Measurements from ENCODE around the gene PCDHGA5. TPM values are rescaled to one million over a fixed set of nuclear protein-coding genes. Genes with fewer than 3 reads are reported as not detected.
"Not testable (repeated sequence)": the region's sequence is repeated elsewhere in the genome, so short reads cannot be mapped to it uniquely, and the experiment has no call there.

The PCDHGA5 gene
- total and polyA plus RNA-seq, 2 donors, result 2.6 to 7.0 TPM

DNA sequence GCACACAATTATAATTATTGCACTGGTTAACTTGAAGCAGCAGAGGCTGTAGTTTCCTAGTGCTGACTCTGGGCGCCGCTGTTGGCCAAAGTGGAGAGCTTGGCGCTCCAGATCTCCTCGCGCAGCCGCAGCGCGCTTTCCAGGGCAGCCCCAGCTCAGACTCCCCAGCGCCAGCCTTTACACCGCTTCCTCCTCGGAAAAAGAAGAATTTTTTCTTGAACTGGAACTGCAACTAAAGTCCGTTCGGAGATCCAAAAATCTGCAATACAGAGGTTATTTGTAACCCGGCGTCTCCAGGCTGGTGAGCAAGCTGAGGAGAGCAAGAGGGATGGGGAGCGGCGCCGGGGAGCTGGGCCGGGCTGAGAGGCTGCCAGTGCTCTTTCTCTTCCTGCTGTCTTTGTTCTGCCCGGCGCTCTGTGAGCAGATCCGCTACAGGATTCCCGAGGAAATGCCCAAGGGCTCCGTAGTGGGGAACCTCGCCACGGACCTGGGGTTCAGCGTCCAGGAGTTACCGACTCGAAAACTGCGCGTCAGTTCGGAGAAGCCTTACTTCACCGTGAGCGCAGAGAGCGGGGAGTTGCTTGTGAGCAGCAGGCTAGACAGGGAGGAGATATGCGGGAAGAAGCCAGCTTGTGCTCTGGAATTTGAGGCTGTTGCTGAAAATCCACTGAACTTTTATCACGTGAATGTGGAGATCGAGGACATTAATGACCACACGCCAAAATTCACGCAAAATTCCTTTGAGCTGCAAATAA lies 23.8 kb downstream of the PCDHGA5 start, which contains the start of gene PCDHGB4:
Gene PCDHGB4 (plus strand): TSS at position 142 of the 755 bp plus-strand sequence. CDS start 187 bp downstream, at position 329.
- peak within 1 kb of the TSS; percentile 23 for H3K4me3 ChIP-seq (ENCODE audit: low read depth, low read length)
- not testable (repeated sequence) for H3K27ac ChIP-seq (ENCODE audit: low read depth); H3K36me3 ChIP-seq (ENCODE audit: insufficient read depth); DNase-seq (ENCODE audit: extremely low spot score); H3K4me1 ChIP-seq (ENCODE audit: insufficient read depth)
- 9% methylated on average over 19 of the region's 40 CpGs for WGBS

DNA sequence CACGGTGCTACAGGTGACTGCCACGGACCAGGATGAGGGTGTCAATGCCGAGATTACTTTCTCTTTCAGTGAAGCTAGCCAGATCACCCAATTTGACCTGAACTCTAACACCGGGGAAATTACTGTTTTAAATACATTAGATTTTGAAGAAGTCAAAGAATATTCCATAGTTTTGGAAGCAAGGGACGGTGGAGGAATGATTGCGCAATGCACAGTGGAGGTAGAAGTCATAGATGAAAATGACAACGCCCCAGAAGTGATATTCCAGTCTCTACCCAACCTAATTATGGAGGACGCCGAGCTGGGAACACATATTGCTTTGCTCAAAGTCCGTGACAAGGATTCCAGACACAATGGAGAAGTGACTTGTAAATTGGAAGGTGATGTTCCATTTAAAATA lies 24.7 kb downstream of the PCDHGA5 start:
- WGBS, result 46% methylated on average over 10 of the region's 10 CpGs
- DNase-seq (ENCODE audit: extremely low spot score), result no peak
- Histone ChIP-seq H3K4me3 (ENCODE audit: low read depth, low read length) (no peak overlapping the region), H3K4me1 (ENCODE audit: insufficient read depth) (no peaks in the 10 kb centered on the region), H3K27ac (ENCODE audit: low read depth) (no peak overlapping the region), H3K36me3 (ENCODE audit: insufficient read depth) (no peaks in the 10 kb centered on the region)

DNA sequence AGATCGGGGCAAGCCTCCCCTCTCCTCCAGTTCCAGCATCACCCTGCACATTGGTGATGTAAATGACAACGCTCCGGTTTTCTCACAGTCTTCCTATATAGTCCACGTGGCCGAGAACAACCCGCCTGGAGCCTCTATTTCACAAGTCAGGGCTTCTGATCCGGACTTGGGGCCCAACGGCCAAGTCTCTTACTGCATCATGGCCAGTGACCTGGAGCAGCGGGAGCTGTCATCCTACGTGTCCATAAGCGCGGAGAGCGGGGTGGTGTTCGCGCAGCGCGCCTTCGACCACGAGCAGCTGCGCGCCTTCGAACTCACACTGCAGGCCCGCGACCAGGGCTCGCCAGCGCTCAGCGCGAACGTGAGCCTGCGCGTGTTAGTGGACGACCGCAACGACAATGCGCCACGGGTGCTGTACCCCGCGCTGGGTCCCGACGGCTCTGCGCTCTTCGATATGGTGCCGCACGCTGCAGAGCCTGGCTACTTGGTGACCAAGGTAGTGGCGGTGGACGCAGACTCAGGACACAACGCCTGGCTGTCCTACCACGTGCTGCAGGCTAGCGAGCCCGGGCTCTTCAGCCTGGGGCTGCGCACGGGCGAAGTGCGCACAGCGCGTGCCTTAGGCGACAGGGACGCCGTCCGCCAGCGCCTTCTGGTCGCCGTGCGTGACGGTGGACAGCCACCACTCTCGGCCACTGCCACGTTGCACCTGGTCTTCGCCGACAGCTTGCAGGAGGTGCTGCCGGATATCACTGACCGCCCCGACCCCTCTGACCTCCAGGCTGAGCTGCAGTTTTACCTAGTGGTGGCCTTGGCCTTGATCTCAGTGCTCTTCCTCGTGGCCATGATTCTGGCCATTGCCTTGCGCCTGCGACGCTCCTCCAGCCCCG lies 25.4 kb downstream of the PCDHGA5 start:
- 33% methylated on average over 77 of the region's 77 CpGs for WGBS
- Histone ChIP-seq H3K4me1 (ENCODE audit: insufficient read depth) (no peaks in the 10 kb centered on the region), H3K4me3 (ENCODE audit: low read depth, low read length) (no peak overlapping the region), H3K36me3 (ENCODE audit: insufficient read depth) (no peaks in the 10 kb centered on the region), H3K27ac (ENCODE audit: low read depth) (no peak overlapping the region)
- DNase-seq (ENCODE audit: extremely low spot score), result no peak

DNA sequence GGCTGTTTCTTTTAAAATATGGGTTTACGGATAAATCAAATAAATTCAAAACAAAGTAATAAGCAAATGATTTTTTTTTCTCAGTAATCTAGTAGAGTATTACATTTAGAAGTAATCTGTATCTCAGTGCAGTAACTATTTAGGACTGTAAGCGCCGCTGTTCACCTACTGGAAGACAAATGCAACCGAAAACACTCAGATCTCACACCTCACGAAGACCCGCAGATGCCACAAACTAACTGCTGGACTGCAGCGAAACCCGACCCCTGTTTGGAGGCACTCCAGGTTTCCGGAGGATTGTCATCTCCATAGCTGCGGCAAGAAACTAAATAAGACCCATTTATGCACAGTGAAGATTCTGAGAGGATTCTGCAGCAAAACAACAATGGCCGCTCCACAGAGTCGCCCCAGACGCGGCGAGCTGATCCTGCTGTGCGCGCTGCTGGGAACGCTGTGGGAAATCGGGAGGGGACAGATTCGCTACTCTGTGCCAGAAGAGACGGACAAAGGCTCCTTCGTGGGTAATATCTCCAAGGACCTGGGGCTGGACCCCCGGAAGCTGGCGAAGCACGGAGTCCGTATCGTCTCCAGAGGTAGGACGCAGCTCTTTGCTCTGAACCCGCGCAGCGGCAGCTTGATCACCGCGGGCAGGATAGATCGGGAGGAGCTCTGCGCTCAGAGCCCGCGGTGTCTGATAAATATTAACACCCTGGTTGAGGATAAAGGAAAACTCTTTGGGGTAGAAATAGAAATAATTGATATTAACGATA lies 28.7 kb downstream of the PCDHGA5 start, which contains the start of gene PCDHGA8:
Gene PCDHGA8 (plus strand): TSS at position 205 of the 770 bp plus-strand sequence. CDS start 181 bp downstream, at position 386.
- no peak within 1 kb of the TSS for H3K27ac ChIP-seq (ENCODE audit: low read depth)
- H3K4me1 ChIP-seq (ENCODE audit: insufficient read depth), result no peaks in the 10 kb centered on the region
- DNase-seq (ENCODE audit: extremely low spot score), result no peak
- no peaks in the 10 kb centered on the region for H3K36me3 ChIP-seq (ENCODE audit: insufficient read depth)
- no peak within 1 kb of the TSS for H3K4me3 ChIP-seq (ENCODE audit: low read depth, low read length)
- WGBS, result 25% methylated on average over 38 of the region's 38 CpGs

DNA sequence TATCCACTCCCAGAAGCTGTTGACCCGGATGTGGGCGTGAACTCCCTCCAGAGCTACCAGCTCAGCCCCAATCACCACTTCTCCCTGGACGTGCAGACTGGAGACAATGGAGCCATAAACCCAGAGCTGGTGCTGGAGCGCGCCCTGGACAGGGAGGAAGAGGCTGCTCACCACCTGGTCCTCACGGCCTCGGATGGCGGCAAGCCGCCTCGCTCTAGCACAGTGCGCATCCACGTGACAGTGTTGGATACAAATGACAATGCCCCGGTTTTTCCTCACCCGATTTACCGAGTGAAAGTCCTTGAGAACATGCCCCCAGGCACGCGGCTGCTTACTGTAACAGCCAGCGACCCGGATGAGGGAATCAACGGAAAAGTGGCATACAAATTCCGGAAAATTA lies 29.3 kb downstream of the PCDHGA5 start:
- 32% methylated on average over 21 of the region's 21 CpGs for WGBS
- Histone ChIP-seq H3K36me3 (ENCODE audit: insufficient read depth) (no peaks in the 10 kb centered on the region), H3K4me1 (ENCODE audit: insufficient read depth) (no peaks in the 10 kb centered on the region), H3K27ac (ENCODE audit: low read depth) (no peak overlapping the region), H3K4me3 (ENCODE audit: low read depth, low read length) (no peak overlapping the region)
- DNase-seq (ENCODE audit: extremely low spot score), result no peak

DNA sequence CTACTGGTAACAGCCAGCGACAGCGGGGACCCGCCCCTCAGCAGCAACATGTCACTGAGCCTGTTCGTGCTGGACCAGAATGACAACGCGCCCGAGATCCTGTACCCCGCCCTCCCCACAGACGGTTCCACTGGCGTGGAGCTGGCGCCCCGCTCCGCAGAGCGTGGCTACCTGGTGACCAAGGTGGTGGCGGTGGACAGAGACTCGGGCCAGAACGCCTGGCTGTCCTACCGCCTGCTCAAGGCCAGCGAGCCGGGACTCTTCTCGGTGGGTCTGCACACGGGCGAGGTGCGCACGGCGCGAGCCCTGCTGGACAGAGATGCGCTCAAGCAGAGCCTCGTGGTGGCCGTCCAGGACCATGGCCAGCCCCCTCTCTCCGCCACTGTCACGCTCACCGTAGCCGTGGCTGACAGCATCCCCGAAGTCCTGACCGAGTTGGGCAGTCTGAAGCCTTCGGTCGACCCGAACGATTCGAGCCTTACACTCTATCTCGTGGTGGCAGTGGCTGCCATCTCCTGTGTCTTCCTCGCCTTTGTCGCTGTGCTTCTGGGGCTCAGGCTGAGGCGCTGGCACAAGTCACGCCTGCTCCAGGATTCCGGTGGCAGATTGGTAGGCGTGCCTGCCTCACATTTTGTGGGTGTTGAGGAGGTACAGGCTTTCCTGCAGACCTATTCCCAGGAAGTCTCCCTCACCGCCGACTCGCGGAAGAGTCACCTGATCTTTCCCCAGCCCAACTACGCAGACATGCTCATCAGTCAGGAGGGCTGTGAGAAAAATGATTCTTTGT lies 30.6 kb downstream of the PCDHGA5 start:
- not testable (repeated sequence) for H3K4me1 ChIP-seq (ENCODE audit: insufficient read depth); H3K4me3 ChIP-seq (ENCODE audit: low read depth, low read length); H3K27ac ChIP-seq (ENCODE audit: low read depth); H3K36me3 ChIP-seq (ENCODE audit: insufficient read depth); DNase-seq (ENCODE audit: extremely low spot score)
- WGBS, result 37% methylated on average over 43 of the region's 53 CpGs

DNA sequence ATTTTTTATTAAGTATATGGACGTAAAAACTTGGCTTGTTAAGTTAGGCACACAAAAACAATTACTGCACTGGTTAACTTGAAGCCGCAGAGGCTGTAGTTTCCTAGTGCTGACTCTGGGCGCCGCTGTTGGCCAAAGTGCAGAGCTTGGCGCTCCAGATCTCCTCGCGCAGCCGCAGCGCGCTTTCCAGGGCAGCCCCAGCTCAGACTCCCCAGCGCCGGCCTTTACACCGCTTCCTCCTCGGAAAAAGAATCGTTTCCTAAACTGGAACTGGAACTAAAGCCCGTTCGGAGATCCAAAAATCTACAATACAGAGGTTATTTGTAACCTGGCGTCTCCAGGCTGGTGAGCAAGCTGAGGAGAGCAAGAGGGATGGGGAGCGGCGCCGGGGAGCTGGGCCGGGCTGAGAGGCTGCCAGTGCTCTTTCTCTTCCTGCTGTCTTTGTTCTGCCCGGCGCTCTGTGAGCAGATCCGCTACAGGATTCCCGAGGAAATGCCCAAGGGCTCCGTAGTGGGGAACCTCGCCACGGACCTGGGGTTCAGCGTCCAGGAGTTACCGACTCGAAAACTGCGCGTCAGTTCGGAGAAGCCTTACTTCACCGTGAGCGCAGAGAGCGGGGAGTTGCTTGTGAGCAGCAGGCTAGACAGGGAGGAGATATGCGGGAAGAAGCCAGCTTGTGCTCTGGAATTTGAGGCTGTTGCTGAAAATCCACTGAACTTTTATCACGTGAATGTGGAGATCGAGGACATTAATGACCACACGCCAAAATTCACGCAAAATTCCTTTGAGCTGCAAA lies 34.0 kb downstream of the PCDHGA5 start, which contains the start of gene PCDHGB5:
Gene PCDHGB5 (plus strand): TSS at position 192 of the 796 bp plus-strand sequence. CDS start 181 bp downstream, at position 373.
- 7% methylated on average over 25 of the region's 43 CpGs for WGBS
- not testable (repeated sequence) for DNase-seq (ENCODE audit: extremely low spot score); H3K27ac ChIP-seq (ENCODE audit: low read depth); H3K36me3 ChIP-seq (ENCODE audit: insufficient read depth); H3K4me1 ChIP-seq (ENCODE audit: insufficient read depth)
- H3K4me3 ChIP-seq (ENCODE audit: low read depth, low read length), result peak within 1 kb of the TSS; percentile 6

DNA sequence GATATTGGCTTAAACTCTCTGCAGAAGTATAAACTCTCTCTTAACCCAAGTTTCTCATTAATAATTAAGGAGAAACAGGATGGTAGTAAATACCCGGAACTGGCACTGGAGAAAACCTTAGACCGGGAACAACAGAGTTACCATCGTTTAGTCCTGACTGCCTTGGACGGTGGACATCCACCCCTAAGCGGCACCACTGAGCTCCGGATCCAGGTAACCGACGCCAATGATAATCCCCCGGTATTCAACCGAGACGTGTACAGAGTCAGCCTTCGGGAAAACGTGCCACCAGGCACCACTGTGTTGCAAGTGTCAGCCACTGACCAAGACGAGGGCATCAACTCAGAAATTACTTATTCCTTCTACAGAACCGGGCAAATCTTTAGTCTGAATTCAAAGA lies 34.6 kb downstream of the PCDHGA5 start:
- WGBS, result 27% methylated on average over 15 of the region's 15 CpGs
- DNase-seq (ENCODE audit: extremely low spot score), result no peak
- no peaks in the 10 kb centered on the region for H3K36me3 ChIP-seq (ENCODE audit: insufficient read depth)
- no peaks in the 10 kb centered on the region for H3K4me1 ChIP-seq (ENCODE audit: insufficient read depth)
- H3K4me3 ChIP-seq (ENCODE audit: low read depth, low read length), result peak overlapping the region; percentile 6
- H3K27ac ChIP-seq (ENCODE audit: low read depth), result no peak overlapping the region

DNA sequence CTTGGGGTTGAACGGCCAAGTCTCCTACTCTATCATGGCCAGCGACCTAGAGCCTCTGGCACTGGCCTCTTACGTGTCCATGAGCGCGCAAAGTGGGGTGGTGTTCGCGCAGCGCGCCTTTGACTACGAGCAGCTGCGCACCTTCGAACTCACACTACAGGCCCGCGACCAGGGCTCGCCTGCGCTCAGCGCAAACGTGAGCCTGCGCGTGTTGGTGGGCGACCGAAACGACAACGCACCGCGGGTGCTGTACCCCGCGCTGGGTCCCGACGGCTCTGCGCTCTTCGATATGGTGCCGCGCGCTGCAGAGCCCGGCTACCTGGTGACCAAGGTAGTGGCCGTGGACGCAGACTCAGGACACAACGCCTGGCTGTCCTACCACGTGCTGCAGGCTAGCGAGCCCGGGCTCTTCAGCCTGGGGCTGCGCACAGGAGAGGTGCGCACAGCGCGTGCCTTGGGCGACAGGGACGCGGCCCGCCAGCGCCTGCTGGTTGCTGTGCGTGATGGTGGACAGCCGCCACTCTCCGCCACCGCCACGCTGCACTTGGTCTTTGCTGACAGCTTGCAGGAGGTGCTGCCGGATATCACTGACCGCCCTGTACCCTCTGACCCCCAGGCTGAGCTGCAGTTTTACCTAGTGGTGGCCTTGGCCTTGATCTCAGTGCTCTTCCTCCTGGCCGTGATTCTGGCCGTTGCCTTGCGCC lies 35.7 kb downstream of the PCDHGA5 start:
- H3K27ac ChIP-seq (ENCODE audit: low read depth), result no peak overlapping the region
- DNase-seq (ENCODE audit: extremely low spot score), result no peak
- H3K36me3 ChIP-seq (ENCODE audit: insufficient read depth), result no peaks in the 10 kb centered on the region
- H3K4me3 ChIP-seq (ENCODE audit: low read depth, low read length), result no peak overlapping the region
- no peaks in the 10 kb centered on the region for H3K4me1 ChIP-seq (ENCODE audit: insufficient read depth)
- 23% methylated on average over 61 of the region's 61 CpGs for WGBS

DNA sequence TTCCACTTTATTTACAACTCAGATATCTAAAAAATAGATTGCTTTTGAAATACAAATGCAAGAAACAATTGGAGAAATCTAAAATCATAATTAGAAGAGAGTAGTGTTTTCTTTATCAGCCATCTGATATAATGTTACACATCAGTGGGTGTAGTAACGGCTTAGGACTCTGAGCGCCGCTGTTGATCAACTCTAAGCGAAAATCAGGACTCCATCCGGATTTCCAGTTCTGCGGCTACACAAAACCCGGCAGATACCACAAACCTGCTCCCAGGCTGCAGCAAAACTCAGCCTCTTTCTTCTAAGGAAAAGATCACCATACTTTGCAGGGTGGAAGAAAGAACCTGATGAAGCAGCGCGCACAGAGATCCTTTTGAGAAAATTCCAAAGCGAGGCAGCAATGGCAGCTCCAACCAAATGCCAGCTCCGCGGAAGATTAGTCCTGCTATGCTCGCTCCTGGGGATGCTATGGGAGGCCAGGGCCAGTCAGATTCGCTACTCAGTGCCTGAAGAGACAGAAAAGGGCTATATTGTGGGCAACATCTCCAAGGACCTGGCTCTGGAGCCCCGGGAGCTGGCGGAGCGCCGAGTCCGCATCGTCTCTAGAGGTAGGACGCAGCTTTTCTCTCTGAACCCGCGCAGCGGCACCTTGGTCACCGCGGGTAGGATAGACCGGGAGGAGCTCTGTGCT lies 38.7 kb downstream of the PCDHGA5 start, which contains the start of gene PCDHGA9:
Gene PCDHGA9 (plus strand): TSS at position 226 of the 691 bp plus-strand sequence. CDS start 175 bp downstream, at position 401.
- Histone ChIP-seq H3K36me3 (ENCODE audit: insufficient read depth) (no peaks in the 10 kb centered on the region), H3K27ac (ENCODE audit: low read depth) (no peak within 1 kb of the TSS), H3K4me1 (ENCODE audit: insufficient read depth) (no peaks in the 10 kb centered on the region), H3K4me3 (ENCODE audit: low read depth, low read length) (no peak within 1 kb of the TSS)
- no peak for DNase-seq (ENCODE audit: extremely low spot score)
- 16% methylated on average over 27 of the region's 27 CpGs for WGBS

DNA sequence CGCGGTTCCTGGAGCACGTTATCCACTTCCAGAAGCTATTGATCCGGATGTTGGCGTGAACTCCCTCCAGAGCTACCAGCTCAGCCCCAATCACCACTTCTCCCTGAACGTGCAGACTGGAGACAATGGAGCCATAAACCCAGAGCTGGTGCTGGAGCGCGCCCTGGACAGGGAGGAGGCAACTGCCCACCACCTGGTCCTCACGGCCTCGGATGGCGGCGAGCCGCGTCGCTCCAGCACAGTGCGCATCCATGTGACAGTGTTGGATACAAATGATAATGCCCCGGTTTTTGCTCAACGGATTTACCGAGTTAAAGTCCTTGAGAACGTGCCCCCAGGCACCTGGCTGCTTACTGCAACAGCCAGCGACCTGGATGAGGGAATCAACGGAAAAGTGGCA lies 39.4 kb downstream of the PCDHGA5 start:
- no peak for DNase-seq (ENCODE audit: extremely low spot score)
- H3K27ac ChIP-seq (ENCODE audit: low read depth), result no peak overlapping the region
- no peak overlapping the region for H3K4me3 ChIP-seq (ENCODE audit: low read depth, low read length)
- H3K4me1 ChIP-seq (ENCODE audit: insufficient read depth), result no peaks in the 10 kb centered on the region
- WGBS, result 26% methylated on average over 22 of the region's 22 CpGs
- no peaks in the 10 kb centered on the region for H3K36me3 ChIP-seq (ENCODE audit: insufficient read depth)
